IPS-NIHi7 (cell line): ENCODE measurements around the gene ADCY7.
A peak's percentile ranks its signal among the peaks of the same experiment; 100 is the strongest.
"Not testable (repeated sequence)": the region's sequence is repeated elsewhere in the genome, so short reads cannot be mapped to it uniquely, and the experiment has no call there.

Experiments
- DNase-seq: peaks from one replicate; pipeline ENCODE4 v3.0.0; 2012; ENCODE audit warnings: mixed read lengths; ENCODE audit errors: extremely low spot score

ADCY7 gene

GRCh38 chr16:50266337-50267091 is at the start of gene ADCY7:
Gene ADCY7, plus strand, starts transcription at chr16:50266551. Its CDS starts 21,629 bp downstream, at chr16:50288180.
- DNase-seq, result peak; percentile 74

- no peak for DNase-seq
Measured at GRCh38 chr16:50219402-50219975, 46.9 kb upstream of the ADCY7 start.

- DNase-seq, result no peak
Measured at GRCh38 chr16:50224286-50224685, 42.1 kb upstream of the ADCY7 start.

GRCh38 chr16:50227120-50227519 is 39.2 kb upstream of the ADCY7 start:
- no peak for DNase-seq

- DNase-seq, result no peak
Measured at GRCh38 chr16:50227665-50228064, 38.7 kb upstream of the ADCY7 start.

- DNase-seq, result no peak
Measured at GRCh38 chr16:50228364-50228868, 37.9 kb upstream of the ADCY7 start.

- DNase-seq, result no peak
Measured at GRCh38 chr16:50229149-50229726, 37.1 kb upstream of the ADCY7 start.

- DNase-seq, result no peak
Measured at GRCh38 chr16:50234771-50235556, 31.4 kb upstream of the ADCY7 start.

- no peak for DNase-seq
Measured at GRCh38 chr16:50235581-50235980, 30.8 kb upstream of the ADCY7 start.

- no peak for DNase-seq
Measured at GRCh38 chr16:50238314-50238713, 28.0 kb upstream of the ADCY7 start.

GRCh38 chr16:50238868-50239301 is 27.5 kb upstream of the ADCY7 start:
- no peak for DNase-seq

- DNase-seq, result not testable (repeated sequence)
Measured at GRCh38 chr16:50243024-50243423, 23.3 kb upstream of the ADCY7 start.

- no peak for DNase-seq
Measured at GRCh38 chr16:50244140-50244503, 22.2 kb upstream of the ADCY7 start.

GRCh38 chr16:50244504-50245416 is 21.6 kb upstream of the ADCY7 start:
- DNase-seq, result peak; percentile 84

GRCh38 chr16:50245417-50246298 is 20.7 kb upstream of the ADCY7 start:
- peak; percentile 61 for DNase-seq

- DNase-seq, result peak; percentile 34
Measured at GRCh38 chr16:50246299-50247122, 19.8 kb upstream of the ADCY7 start.

GRCh38 chr16:50247123-50247905 is 19.0 kb upstream of the ADCY7 start:
- DNase-seq, result no peak

- no peak for DNase-seq
Measured at GRCh38 chr16:50247906-50248608, 18.3 kb upstream of the ADCY7 start.
